Measurements from ENCODE around the gene B4GALNT3.
"Not testable (repeated sequence)": the region's sequence is repeated elsewhere in the genome, so short reads cannot be mapped to it uniquely, and the experiment has no call there.

The B4GALNT3 gene

GRCh38 chr12:574475-575128 lies 114.9 kb downstream of the B4GALNT3 start:
- FAIRE-seq (no peak), DNase-seq (ENCODE audit: low spot score) (no peak)

- no peak for FAIRE-seq
These were observed 115.4 kb downstream of the B4GALNT3 start for GRCh38 chr12:575129-575502.

GRCh38 chr12:575948-576614 lies 116.3 kb downstream of the B4GALNT3 start:
- FAIRE-seq: peak; percentile 9
- peak; percentile 95 for DNase-seq (ENCODE audit: low spot score)

More at GRCh38 chr12:575129-575502, 115.4 kb downstream of the B4GALNT3 start:
- no peak for DNase-seq (ENCODE audit: low spot score)

- DNase-seq (ENCODE audit: low spot score): no peak
- FAIRE-seq: no peak
These were observed 116.9 kb downstream of the B4GALNT3 start for GRCh38 chr12:576615-577110.

- not testable (repeated sequence) for FAIRE-seq; DNase-seq (ENCODE audit: low spot score)
These were observed 118.4 kb downstream of the B4GALNT3 start for GRCh38 chr12:577994-578747.

- FAIRE-seq (no peak), DNase-seq (ENCODE audit: low spot score) (no peak)
These were observed 119.1 kb downstream of the B4GALNT3 start for GRCh38 chr12:578748-579419.

GRCh38 chr12:579420-580110 lies 119.8 kb downstream of the B4GALNT3 start:
- DNase-seq (ENCODE audit: low spot score) (no peak), FAIRE-seq (no peak)

GRCh38 chr12:580813-581212 lies 121.1 kb downstream of the B4GALNT3 start:
- FAIRE-seq (peak; percentile 99), DNase-seq (ENCODE audit: low spot score) (no peak)

- FAIRE-seq (no peak), DNase-seq (ENCODE audit: low spot score) (no peak)
These were observed 121.6 kb downstream of the B4GALNT3 start for GRCh38 chr12:581321-581720.

- no peak for FAIRE-seq
- DNase-seq (ENCODE audit: low spot score): no peak
These were observed 122.0 kb downstream of the B4GALNT3 start for GRCh38 chr12:581746-582145.

GRCh38 chr12:583251-583869 lies 123.6 kb downstream of the B4GALNT3 start:
- no peak for FAIRE-seq

GRCh38 chr12:585062-586061 lies 125.6 kb downstream of the B4GALNT3 start:
- no peak for DNase-seq (ENCODE audit: low spot score)
- peak; percentile 61 for FAIRE-seq

More at GRCh38 chr12:583251-583869, 123.6 kb downstream of the B4GALNT3 start:
- no peak for DNase-seq (ENCODE audit: low spot score)

- FAIRE-seq (no peak), DNase-seq (ENCODE audit: low spot score) (no peak)
These were observed 126.8 kb downstream of the B4GALNT3 start for GRCh38 chr12:586318-587071.

- DNase-seq (ENCODE audit: low spot score) (no peak), FAIRE-seq (peak; percentile 53)
These were observed 127.6 kb downstream of the B4GALNT3 start for GRCh38 chr12:587132-588023.

- peak; percentile 69 for FAIRE-seq
- DNase-seq (ENCODE audit: low spot score): no peak
These were observed 128.2 kb downstream of the B4GALNT3 start for GRCh38 chr12:588024-588322.

- DNase-seq (ENCODE audit: low spot score): no peak
- FAIRE-seq: no peak
These were observed 128.9 kb downstream of the B4GALNT3 start for GRCh38 chr12:588646-589045.

GRCh38 chr12:590206-590750 lies 130.5 kb downstream of the B4GALNT3 start:
- no peak for FAIRE-seq
- DNase-seq (ENCODE audit: low spot score): no peak
